A673 (cell line): ENCODE data around the gene PBX4. TPM values are rescaled to one million over a fixed set of nuclear protein-coding genes. Genes with fewer than 3 reads are reported as not detected.

Experiments
- BruUV-seq: library from RNA; stranded (reverse); fragments of 400-500 nt; replicated peaks from 2 replicates; lab custom pipeline; 2021; lab: Mats Ljungman, UMichigan
- CTCF ChIA-PET: fragments of 300-600 bp; sonication (Branson Sonifier 250); formaldehyde crosslinking; loops from one replicate; lab custom pipeline; 2022; ENCODE audit warnings: antibody characterized with exemption; lab: Charles Lee
- POLR2A ChIA-PET: fragments of 300-600 bp; sonication (Branson Sonifier 250); formaldehyde crosslinking; loops from one replicate; lab custom pipeline; 2022; ENCODE audit warnings: antibody characterized with exemption; ENCODE audit not compliant: low non-redundant PET; lab: Charles Lee
- DNase-seq: peaks from one replicate; pipeline ENCODE4 v3.0.0-alpha.2; 2015; ENCODE audit warnings: low spot score
- H3K27ac ChIP-seq: fragments of 200-600 bp; sonication (generic); 2 replicates; pipeline ENCODE4 v1.5.1; 2016; ENCODE audit warnings: mixed run types, low read depth, mild to moderate bottlenecking, mixed read lengths, antibody characterized with exemption, low read length; ENCODE audit not compliant: poor library complexity, severe bottlenecking
- H3K27me3 ChIP-seq: fragments of 200-600 bp; sonication (generic); replicated peaks from 2 replicates; pipeline ENCODE4 v1.6.1; 2017; ENCODE audit warnings: mixed run types, low read depth, mild to moderate bottlenecking, mixed read lengths, antibody characterized with exemption, low read length; ENCODE audit not compliant: insufficient read depth, poor library complexity
- H3K36me3 ChIP-seq: fragments of 200-600 bp; sonication (generic); 2 replicates; pipeline ENCODE4 v1.6.1; 2016; ENCODE audit warnings: mixed run types, mild to moderate bottlenecking, mixed read lengths, antibody characterized with exemption, low read length; ENCODE audit not compliant: insufficient read depth, poor library complexity, severe bottlenecking
- H3K4me1 ChIP-seq: fragments of 200-600 bp; sonication (generic); 2 replicates; pipeline ENCODE4 v1.6.1; 2017; ENCODE audit warnings: mixed run types, mild to moderate bottlenecking, mixed read lengths, antibody characterized with exemption, low read length; ENCODE audit not compliant: insufficient read depth, poor library complexity, severe bottlenecking
- H3K4me3 ChIP-seq: fragments of 200-600 bp; sonication (generic); 2 replicates; pipeline ENCODE4 v1.5.1; 2016; ENCODE audit warnings: low read depth, mixed run types, mild to moderate bottlenecking, mixed read lengths, low read length; ENCODE audit not compliant: poor library complexity, severe bottlenecking
- H3K9me3 ChIP-seq: fragments of 200-600 bp; sonication (generic); 2 replicates; pipeline ENCODE4 v1.6.1; 2016; ENCODE audit warnings: mixed run types, low read depth, mild to moderate bottlenecking, mixed read lengths, antibody characterized with exemption, low read length; ENCODE audit not compliant: poor library complexity, severe bottlenecking
- EZH2 ChIP-seq: fragments of 200-600 bp; sonication (generic); IDR thresholded peaks from 2 replicates; pipeline ENCODE4 v1.6.1; 2017; ENCODE audit warnings: borderline replicate concordance, low read depth, mild to moderate bottlenecking, mixed read lengths, antibody characterized with exemption, low read length; ENCODE audit not compliant: poor library complexity, severe bottlenecking
- intact Hi-C: fragments of 100-400 bp; cut with micrococcal nuclease; formaldehyde crosslinking; loops from one replicate; pipeline ENCODE4 v1.10.0; 2022; ENCODE audit not compliant: unreplicated experiment
- total RNA-seq: library from RNA; stranded (reverse); gene quantifications from 2 replicates; pipeline ENCODE4 v1.2.3, GENCODE V29; 2021
- TF ChIP-seq, protein P1 (sequence below): fragments of 300-800, 200-600 bp; sonication (generic); conservative IDR thresholded peaks from 2 replicates; pipeline ENCODE4 v1.5.1; 2017; ENCODE audit warnings: low read depth, mild to moderate bottlenecking, antibody characterized with exemption, low read length, moderate library complexity, mixed read lengths

The PBX4 gene
- total RNA-seq, 1 experiment from 2014 or later, result 3.1 TPM

DNA sequence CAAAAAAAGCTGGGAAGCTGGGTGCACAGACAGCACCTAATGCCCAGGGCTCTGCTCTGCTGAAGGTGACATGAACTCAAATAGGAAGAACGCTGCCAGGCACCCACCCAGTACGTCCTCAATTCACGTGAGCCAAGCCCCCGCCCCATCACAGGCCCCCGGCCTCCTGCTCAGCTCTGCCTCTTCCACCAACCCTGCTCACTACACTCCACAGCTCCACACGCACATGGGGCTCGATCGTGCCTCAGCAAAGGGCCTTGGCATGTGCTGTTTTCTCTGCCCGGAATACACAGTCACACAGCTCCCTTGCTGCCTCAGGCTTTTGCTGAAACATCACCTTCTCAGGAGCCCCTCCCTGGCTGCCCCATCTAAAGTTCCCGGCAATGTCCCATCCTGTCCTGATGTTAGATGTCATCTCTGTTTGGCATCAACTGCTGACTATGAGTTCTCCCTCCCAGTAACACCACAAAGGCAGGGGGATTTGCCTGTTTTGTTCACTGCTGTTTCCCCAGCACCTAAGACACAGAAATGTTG, 42.7 kb upstream of the PBX4 start:
- intact Hi-C loops, result no loop called here
- H3K4me1 ChIP-seq, result peaks cover 12% of the 10 kb centered on the region
- H3K36me3 ChIP-seq, result peaks cover 32% of the 10 kb centered on the region
- H3K27ac ChIP-seq, result no peak overlapping the region
- DNase-seq, result no peak
- CTCF ChIA-PET, result no interaction called here
- no peaks in the 10 kb centered on the region for H3K27me3 ChIP-seq
- no peaks in the 10 kb centered on the region for H3K9me3 ChIP-seq
- no peak for TF ChIP-seq EZH2
- TF ChIP-seq, protein P1, sequence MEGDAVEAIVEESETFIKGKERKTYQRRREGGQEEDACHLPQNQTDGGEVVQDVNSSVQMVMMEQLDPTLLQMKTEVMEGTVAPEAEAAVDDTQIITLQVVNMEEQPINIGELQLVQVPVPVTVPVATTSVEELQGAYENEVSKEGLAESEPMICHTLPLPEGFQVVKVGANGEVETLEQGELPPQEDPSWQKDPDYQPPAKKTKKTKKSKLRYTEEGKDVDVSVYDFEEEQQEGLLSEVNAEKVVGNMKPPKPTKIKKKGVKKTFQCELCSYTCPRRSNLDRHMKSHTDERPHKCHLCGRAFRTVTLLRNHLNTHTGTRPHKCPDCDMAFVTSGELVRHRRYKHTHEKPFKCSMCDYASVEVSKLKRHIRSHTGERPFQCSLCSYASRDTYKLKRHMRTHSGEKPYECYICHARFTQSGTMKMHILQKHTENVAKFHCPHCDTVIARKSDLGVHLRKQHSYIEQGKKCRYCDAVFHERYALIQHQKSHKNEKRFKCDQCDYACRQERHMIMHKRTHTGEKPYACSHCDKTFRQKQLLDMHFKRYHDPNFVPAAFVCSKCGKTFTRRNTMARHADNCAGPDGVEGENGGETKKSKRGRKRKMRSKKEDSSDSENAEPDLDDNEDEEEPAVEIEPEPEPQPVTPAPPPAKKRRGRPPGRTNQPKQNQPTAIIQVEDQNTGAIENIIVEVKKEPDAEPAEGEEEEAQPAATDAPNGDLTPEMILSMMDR, result no peak
- BruUV-seq, result no TSS peak
- H3K4me3 ChIP-seq, result no peak overlapping the region
- POLR2A ChIA-PET, result interaction anchor here (0.8 kb wide), 1 partner anchor 70 kb away, joined by 5 read pairs; no protein-coding TSS in a partner anchor

DNA sequence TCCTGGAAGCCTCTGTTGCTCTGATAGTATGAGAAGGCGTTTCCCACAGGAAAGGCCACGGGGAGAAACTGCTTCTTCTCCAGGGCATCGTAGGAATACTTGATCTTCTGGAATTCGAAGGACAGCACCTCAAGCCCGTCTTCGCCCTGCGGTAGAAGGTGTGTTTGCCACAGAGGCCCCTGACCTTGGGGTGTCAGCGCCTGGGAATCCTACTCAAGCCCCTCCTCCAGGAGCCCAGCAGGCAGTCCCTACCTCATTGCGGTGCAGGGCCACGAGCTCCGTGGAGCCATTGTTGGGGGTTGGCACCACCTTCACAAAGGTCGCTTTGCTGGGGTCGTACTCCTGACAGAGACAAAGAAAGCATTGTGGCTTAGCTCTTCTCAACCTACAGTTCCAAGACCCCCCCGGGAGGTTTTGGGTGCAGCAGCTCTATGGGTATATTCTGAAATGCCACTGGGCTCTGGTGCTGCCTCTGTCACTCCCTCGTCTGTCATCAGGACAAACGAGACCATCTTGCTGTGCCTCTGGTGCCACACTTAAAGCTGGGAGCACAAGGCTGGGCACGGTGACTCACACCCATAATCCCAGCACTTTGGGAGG, 41.3 kb upstream of the PBX4 start:
- Histone ChIP-seq H3K36me3 (peaks cover 47% of the 10 kb centered on the region), H3K9me3 (no peaks in the 10 kb centered on the region), H3K4me3 (no peak overlapping the region), H3K27me3 (no peaks in the 10 kb centered on the region), H3K4me1 (peaks cover 12% of the 10 kb centered on the region), H3K27ac (no peak overlapping the region)
- DNase-seq, result no peak
- no TSS peak for BruUV-seq
- intact Hi-C loops, result no loop called here
- no peak for TF ChIP-seq EZH2
- TF ChIP-seq, protein P1, result no peak
- CTCF ChIA-PET, result no interaction called here
- POLR2A ChIA-PET, result no interaction called here

DNA sequence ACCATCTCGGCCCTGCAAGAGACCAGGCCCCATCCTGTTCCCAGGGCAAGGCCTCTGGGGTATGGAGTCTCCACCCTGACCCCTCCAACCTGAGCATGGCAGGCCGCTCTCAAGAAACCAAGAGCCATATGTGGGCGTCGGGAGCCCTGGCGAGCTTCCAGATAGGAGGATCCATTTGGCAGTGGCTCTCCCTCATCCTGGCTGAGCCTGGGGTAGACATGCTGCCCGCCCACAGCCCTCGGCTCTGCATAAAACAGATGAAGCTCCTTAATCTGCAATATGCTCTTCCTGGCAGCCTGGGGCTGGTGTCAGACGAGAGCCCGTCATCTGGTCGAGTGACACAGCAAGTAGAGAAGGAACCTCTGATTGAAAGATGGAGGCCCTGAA, 38.9 kb upstream of the PBX4 start:
- peaks cover 65% of the 10 kb centered on the region for H3K36me3 ChIP-seq
- H3K27ac ChIP-seq, result peak overlapping the region; percentile 47
- H3K9me3 ChIP-seq, result no peaks in the 10 kb centered on the region
- peak; percentile 51 for DNase-seq
- ChIA-PET POLR2A (no interaction called here), CTCF (no interaction called here)
- intact Hi-C loops, result no loop called here
- H3K4me3 ChIP-seq, result no peak overlapping the region
- no peaks in the 10 kb centered on the region for H3K27me3 ChIP-seq
- peaks cover 8% of the 10 kb centered on the region for H3K4me1 ChIP-seq
- BruUV-seq, result no TSS peak
- TF ChIP-seq, protein P1, result no peak
- TF ChIP-seq EZH2, result no peak
